ENCODE data around the gene RNPEP. TPM values are rescaled to one million over a fixed set of nuclear protein-coding genes. Genes with fewer than 3 reads are reported as not detected.

Gene RNPEP
- total and polyA plus RNA-seq, 2 experiments from 2014 or later = 32.1 to 80.3 TPM

DNA sequence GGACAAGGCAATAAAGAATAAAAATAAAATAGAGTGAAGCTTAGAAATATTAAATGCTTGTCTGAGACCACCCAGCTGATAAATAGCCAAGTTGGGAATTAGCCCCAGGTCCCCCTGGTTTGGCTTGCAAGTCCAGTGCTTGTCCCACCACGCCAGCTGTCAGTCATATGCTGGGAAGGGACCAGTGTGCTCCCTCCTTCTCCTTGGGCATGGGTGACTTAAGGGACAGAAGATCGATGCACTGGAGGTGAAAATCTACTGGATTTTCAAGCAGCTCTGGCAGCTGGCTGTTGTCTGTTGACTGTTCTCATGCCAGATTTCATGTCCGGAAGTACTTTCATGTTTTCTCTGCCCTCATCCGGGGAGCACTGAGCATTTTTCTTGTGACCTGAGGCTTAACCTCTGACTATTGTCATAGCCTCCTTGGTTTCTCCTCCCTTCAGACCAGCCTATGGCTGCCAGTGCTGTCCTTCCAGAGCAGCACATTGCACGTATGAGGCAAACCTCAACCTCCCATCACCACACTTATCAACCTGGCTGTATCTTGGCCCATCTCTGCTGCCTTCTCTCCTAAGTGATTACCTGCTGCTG is 48.5 kb upstream of the RNPEP start:
- ATAC-seq (no peak), DNase-seq (ENCODE audit: low spot score) (no peak)
- Histone ChIP-seq H4K20me1 (replicated peaks; ENCODE audit: insufficient read depth) (no peaks in the 10 kb centered on the region), H3K9me2 (ENCODE audit: insufficient read depth) (no peaks in the 10 kb centered on the region), H3K79me2 (replicated peaks; ENCODE audit: insufficient read depth) (no peaks in the 10 kb centered on the region), H3K27ac (ENCODE audit: low read depth) (no peak overlapping the region), H3K4me1 (ENCODE audit: insufficient read depth) (no peaks in the 10 kb centered on the region), H3F3A (replicated peaks; ENCODE audit: low read depth) (no peaks in the 10 kb centered on the region), H3K36me3 (ENCODE audit: insufficient read depth) (no peaks in the 10 kb centered on the region), H3K4me2 (no peak overlapping the region), H2AFZ (no peak overlapping the region), H3K4me3 (no peak overlapping the region), H3K27me3 (ENCODE audit: insufficient read depth) (no peaks in the 10 kb centered on the region)
- Mint-ChIP-seq H3K27me3 (ENCODE audit: insufficient read depth, low read depth, poor library complexity) (no peaks in the 10 kb centered on the region), H3K4me3 (no peak overlapping the region), H3K27ac (no peak overlapping the region), H3K9me3 (no peaks in the 10 kb centered on the region), H3K36me3 (ENCODE audit: low read depth) (no peaks in the 10 kb centered on the region), H3K4me1 (no peaks in the 10 kb centered on the region)
- TF ChIP-seq, protein P1, sequence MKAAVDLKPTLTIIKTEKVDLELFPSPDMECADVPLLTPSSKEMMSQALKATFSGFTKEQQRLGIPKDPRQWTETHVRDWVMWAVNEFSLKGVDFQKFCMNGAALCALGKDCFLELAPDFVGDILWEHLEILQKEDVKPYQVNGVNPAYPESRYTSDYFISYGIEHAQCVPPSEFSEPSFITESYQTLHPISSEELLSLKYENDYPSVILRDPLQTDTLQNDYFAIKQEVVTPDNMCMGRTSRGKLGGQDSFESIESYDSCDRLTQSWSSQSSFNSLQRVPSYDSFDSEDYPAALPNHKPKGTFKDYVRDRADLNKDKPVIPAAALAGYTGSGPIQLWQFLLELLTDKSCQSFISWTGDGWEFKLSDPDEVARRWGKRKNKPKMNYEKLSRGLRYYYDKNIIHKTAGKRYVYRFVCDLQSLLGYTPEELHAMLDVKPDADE (IDR thresholded peaks at IDR 0.05) = no peak
- TF ChIP-seq NANOG (IDR thresholded peaks at IDR 0.05; ENCODE audit: borderline replicate concordance) = no peak
- no peak for TF ChIP-seq STAT1 (IDR thresholded peaks at IDR 0.05; ENCODE audit: unreplicated experiment)
- no peak for TF ChIP-seq EZH2phosphoT487 (IDR thresholded peaks at IDR 0.05; ENCODE audit: unreplicated experiment)
- TF ChIP-seq POLR2AphosphoS5 (IDR thresholded peaks at IDR 0.05; ENCODE audit: low read depth) = no peak
- TF ChIP-seq, protein P2, sequence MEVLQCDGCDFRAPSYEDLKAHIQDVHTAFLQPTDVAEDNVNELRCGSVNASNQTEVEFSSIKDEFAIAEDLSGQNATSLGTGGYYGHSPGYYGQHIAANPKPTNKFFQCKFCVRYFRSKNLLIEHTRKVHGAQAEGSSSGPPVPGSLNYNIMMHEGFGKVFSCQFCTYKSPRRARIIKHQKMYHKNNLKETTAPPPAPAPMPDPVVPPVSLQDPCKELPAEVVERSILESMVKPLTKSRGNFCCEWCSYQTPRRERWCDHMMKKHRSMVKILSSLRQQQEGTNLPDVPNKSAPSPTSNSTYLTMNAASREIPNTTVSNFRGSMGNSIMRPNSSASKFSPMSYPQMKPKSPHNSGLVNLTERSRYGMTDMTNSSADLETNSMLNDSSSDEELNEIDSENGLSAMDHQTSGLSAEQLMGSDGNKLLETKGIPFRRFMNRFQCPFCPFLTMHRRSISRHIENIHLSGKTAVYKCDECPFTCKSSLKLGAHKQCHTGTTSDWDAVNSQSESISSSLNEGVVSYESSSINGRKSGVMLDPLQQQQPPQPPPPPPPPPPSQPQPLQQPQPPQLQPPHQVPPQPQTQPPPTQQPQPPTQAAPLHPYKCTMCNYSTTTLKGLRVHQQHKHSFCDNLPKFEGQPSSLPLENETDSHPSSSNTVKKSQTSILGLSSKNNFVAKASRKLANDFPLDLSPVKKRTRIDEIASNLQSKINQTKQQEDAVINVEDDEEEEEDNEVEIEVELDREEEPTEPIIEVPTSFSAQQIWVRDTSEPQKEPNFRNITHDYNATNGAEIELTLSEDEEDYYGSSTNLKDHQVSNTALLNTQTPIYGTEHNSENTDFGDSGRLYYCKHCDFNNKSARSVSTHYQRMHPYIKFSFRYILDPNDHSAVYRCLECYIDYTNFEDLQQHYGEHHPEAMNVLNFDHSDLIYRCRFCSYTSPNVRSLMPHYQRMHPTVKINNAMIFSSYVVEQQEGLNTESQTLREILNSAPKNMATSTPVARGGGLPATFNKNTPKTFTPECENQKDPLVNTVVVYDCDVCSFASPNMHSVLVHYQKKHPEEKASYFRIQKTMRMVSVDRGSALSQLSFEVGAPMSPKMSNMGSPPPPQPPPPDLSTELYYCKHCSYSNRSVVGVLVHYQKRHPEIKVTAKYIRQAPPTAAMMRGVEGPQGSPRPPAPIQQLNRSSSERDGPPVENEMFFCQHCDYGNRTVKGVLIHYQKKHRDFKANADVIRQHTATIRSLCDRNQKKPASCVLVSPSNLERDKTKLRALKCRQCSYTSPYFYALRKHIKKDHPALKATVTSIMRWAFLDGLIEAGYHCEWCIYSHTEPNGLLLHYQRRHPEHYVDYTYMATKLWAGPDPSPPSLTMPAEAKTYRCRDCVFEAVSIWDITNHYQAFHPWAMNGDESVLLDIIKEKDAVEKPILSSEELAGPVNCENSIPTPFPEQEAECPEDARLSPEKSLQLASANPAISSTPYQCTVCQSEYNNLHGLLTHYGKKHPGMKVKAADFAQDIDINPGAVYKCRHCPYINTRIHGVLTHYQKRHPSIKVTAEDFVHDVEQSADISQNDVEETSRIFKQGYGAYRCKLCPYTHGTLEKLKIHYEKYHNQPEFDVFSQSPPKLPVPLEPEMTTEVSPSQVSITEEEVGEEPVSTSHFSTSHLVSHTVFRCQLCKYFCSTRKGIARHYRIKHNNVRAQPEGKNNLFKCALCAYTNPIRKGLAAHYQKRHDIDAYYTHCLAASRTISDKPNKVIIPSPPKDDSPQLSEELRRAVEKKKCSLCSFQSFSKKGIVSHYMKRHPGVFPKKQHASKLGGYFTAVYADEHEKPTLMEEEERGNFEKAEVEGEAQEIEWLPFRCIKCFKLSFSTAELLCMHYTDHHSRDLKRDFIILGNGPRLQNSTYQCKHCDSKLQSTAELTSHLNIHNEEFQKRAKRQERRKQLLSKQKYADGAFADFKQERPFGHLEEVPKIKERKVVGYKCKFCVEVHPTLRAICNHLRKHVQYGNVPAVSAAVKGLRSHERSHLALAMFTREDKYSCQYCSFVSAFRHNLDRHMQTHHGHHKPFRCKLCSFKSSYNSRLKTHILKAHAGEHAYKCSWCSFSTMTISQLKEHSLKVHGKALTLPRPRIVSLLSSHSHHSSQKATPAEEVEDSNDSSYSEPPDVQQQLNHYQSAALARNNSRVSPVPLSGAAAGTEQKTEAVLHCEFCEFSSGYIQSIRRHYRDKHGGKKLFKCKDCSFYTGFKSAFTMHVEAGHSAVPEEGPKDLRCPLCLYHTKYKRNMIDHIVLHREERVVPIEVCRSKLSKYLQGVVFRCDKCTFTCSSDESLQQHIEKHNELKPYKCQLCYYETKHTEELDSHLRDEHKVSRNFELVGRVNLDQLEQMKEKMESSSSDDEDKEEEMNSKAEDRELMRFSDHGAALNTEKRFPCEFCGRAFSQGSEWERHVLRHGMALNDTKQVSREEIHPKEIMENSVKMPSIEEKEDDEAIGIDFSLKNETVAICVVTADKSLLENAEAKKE (CRISPR knock-in tag; IDR thresholded peaks at IDR 0.05) = no peak
- no peak for TF ChIP-seq JUNB (IDR thresholded peaks at IDR 0.05; ENCODE audit: unreplicated experiment)
- no peak for TF ChIP-seq ZNF114 (CRISPR knock-in tag; IDR thresholded peaks at IDR 0.05)
- TF ChIP-seq, protein P3, sequence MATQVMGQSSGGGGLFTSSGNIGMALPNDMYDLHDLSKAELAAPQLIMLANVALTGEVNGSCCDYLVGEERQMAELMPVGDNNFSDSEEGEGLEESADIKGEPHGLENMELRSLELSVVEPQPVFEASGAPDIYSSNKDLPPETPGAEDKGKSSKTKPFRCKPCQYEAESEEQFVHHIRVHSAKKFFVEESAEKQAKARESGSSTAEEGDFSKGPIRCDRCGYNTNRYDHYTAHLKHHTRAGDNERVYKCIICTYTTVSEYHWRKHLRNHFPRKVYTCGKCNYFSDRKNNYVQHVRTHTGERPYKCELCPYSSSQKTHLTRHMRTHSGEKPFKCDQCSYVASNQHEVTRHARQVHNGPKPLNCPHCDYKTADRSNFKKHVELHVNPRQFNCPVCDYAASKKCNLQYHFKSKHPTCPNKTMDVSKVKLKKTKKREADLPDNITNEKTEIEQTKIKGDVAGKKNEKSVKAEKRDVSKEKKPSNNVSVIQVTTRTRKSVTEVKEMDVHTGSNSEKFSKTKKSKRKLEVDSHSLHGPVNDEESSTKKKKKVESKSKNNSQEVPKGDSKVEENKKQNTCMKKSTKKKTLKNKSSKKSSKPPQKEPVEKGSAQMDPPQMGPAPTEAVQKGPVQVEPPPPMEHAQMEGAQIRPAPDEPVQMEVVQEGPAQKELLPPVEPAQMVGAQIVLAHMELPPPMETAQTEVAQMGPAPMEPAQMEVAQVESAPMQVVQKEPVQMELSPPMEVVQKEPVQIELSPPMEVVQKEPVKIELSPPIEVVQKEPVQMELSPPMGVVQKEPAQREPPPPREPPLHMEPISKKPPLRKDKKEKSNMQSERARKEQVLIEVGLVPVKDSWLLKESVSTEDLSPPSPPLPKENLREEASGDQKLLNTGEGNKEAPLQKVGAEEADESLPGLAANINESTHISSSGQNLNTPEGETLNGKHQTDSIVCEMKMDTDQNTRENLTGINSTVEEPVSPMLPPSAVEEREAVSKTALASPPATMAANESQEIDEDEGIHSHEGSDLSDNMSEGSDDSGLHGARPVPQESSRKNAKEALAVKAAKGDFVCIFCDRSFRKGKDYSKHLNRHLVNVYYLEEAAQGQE (IDR thresholded peaks at IDR 0.05; ENCODE audit: unreplicated experiment) = no peak
- TF ChIP-seq, protein P4, sequence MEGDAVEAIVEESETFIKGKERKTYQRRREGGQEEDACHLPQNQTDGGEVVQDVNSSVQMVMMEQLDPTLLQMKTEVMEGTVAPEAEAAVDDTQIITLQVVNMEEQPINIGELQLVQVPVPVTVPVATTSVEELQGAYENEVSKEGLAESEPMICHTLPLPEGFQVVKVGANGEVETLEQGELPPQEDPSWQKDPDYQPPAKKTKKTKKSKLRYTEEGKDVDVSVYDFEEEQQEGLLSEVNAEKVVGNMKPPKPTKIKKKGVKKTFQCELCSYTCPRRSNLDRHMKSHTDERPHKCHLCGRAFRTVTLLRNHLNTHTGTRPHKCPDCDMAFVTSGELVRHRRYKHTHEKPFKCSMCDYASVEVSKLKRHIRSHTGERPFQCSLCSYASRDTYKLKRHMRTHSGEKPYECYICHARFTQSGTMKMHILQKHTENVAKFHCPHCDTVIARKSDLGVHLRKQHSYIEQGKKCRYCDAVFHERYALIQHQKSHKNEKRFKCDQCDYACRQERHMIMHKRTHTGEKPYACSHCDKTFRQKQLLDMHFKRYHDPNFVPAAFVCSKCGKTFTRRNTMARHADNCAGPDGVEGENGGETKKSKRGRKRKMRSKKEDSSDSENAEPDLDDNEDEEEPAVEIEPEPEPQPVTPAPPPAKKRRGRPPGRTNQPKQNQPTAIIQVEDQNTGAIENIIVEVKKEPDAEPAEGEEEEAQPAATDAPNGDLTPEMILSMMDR (conservative IDR thresholded peaks at IDR 0.05; ENCODE audit: low read depth in 2 of 2) = no peak

All from GM23338 (cell line).